Airway epithelial cell (primary cell): ENCODE measurements around the gene IFNLR1. TPM values are rescaled to one million over a fixed set of nuclear protein-coding genes. Genes with fewer than 3 reads are reported as not detected.

Source experiments
- total RNA-seq: library from RNA; depleted of rRNA; stranded (reverse); fragments of >200 nt; gene quantifications from 2 replicates; pipeline ENCODE4 v1.2.3, GENCODE V29; 2015

Gene IFNLR1
- 3.4 and 8.0 TPM in 2 replicates for total RNA-seq

GRCh38 chr1:24186993-24187790 is at the start of gene IFNLR1:
IFNLR1 (minus strand) TSS chr1:24187289; CDS start chr1:24187248, 41 bp downstream.

GRCh38 chr1:24142546-24143534 is 44.2 kb downstream of the IFNLR1 start, which contains the start of gene IL22RA1:
IL22RA1 (minus strand) TSS chr1:24143140; CDS start chr1:24143082, 58 bp downstream.

GRCh38 chr1:24111996-24112779 is 74.9 kb downstream of the IFNLR1 start, which contains the start of gene MYOM3:
MYOM3 (minus strand) TSS chr1:24112135; CDS start chr1:24108636, 3,499 bp downstream.

Other genes starting within 250 kb of the IFNLR1 start
- gene PNRC2, start 227.5 kb downstream of the IFNLR1 start, total RNA-seq: 58.9 and 71.5 TPM in 2 replicates
- 40.4 and 57.8 TPM in 2 replicates for gene SRSF10, start 207.0 kb downstream of the IFNLR1 start, total RNA-seq
- gene MYOM3, start 75.2 kb downstream of the IFNLR1 start, total RNA-seq: under 0.01 and 0.46 TPM in 2 replicates
- gene IL22RA1, start 44.1 kb downstream of the IFNLR1 start, total RNA-seq: 2.1 and 4.8 TPM in 2 replicates
- 46.5 and 61.6 TPM in 2 replicates for gene GRHL3, start 132.1 kb upstream of the IFNLR1 start, total RNA-seq
- 10.6 and 11.4 TPM in 2 replicates for gene STPG1, start 226.5 kb upstream of the IFNLR1 start, total RNA-seq
- gene NIPAL3, start 228.5 kb upstream of the IFNLR1 start, total RNA-seq: 49.6 and 64.5 TPM in 2 replicates